Transverse colon (tissue), 4 donors: ENCODE data around the gene FANCL. TPM values are rescaled to one million over a fixed set of nuclear protein-coding genes. Genes with fewer than 3 reads are reported as not detected.
"Not testable (repeated sequence)": the region's sequence is repeated elsewhere in the genome, so short reads cannot be mapped to it uniquely, and the experiment has no call there.

Experiments
- DNase-seq: peaks from one replicate; pipeline ENCODE4 v3.0.0-alpha.2; 2019
- H3K27ac ChIP-seq, 4 donors: fragments of 200-600 bp; sonication (generic); 2 replicates each; pipeline ENCODE4 v1.5.1; 2016 to 2018; ENCODE audit warnings: inconsistent platforms in 4 of 4
- H3K27me3 ChIP-seq: fragments of 200-600 bp; sonication (generic); 2 replicates; pipeline ENCODE4 v1.5.1; 2017; ENCODE audit warnings: inconsistent platforms
- H3K36me3 ChIP-seq, 4 donors: fragments of 200-600 bp; sonication (generic); 2 replicates each; pipeline ENCODE4 v1.5.1; 2017 to 2019; ENCODE audit warnings: inconsistent platforms in 4 of 4
- H3K4me1 ChIP-seq, 4 donors: fragments of 200-600 bp; sonication (generic); 2 replicates each; pipeline ENCODE4 v1.5.1; 2017 to 2020; ENCODE audit warnings: inconsistent platforms in 4 of 4
- H3K4me3 ChIP-seq, 4 donors: fragments of 200-600 bp; sonication (generic); 1 replicate in 1 of 4; 2 replicates in 3 of 4; pipeline versions ENCODE4 v1.5.1 to v1.6.1; 2017 to 2019; ENCODE audit warnings: inconsistent platforms in 4 of 4
- H3K9me3 ChIP-seq, 2 donors: fragments of 200-600 bp; sonication (generic); 2 replicates each; pipeline ENCODE4 v1.5.1; 2017 to 2019; ENCODE audit warnings: inconsistent platforms in 2 of 2
- CTCF ChIP-seq, 5 experiments: fragments of 200-600 bp in 3 of 5; fragments of 450-650 bp in 2 of 5; sonication (generic) in 3 of 5; IDR thresholded peaks; 1 replicate in 2 of 5; 2 replicates in 3 of 5; pipeline ENCODE4 v1.5.1; 2016 to 2017; ENCODE audit warnings: antibody characterized with exemption in 5 of 5, inconsistent platforms in 3 of 5, mild to moderate bottlenecking in 2 of 5, moderate library complexity in 1 of 5
- EP300 ChIP-seq: sonication (generic); formaldehyde crosslinking; IDR thresholded peaks from one replicate; pipeline ENCODE4 v1.6.1; 2017; ENCODE audit warnings: antibody characterized with exemption, low read depth
- POLR2A ChIP-seq: fragments of 450-650 bp; IDR thresholded peaks from one replicate; pipeline ENCODE4 v1.6.1; 2016; ENCODE audit warnings: antibody characterized with exemption, mild to moderate bottlenecking, moderate library complexity
- POLR2AphosphoS5 ChIP-seq, 3 donors: sonication (generic); formaldehyde crosslinking; IDR thresholded peaks; one replicate each; pipeline ENCODE4 v1.6.1; 2016; ENCODE audit warnings: antibody characterized with exemption in 3 of 3
- whole genome bisulfite sequencing, 2 donors: methylation state at CpG; one replicate each; pipeline ENCODE4 v1.1.5; 2018; ENCODE audit warnings: low coverage in 1 of 2; 5-methylcytosine and 5-hydroxymethylcytosine counted together
- in situ Hi-C, 4 donors: fragments of 200-750 bp; cut with MboI; loops; one replicate each; pipeline versions ENCODE4 v1.15.0 to v1.15.1; 2017; ENCODE audit warnings: low sequenced_read_pairs in 3 of 4, low pct_ligation_motif_present in 1 of 4, low pct_unique_long_range_greater_than_20kb in 1 of 4
- intact Hi-C: fragments of 100-400 bp; cut with DNase I; formaldehyde crosslinking; loops from one replicate; pipeline ENCODE4 v1.15.1; 2023; ENCODE audit warnings: low total_unique reads
- total RNA-seq, 4 donors: library from RNA; depleted of rRNA; stranded (reverse); fragments of >200 nt; gene quantifications; one replicate each; pipeline ENCODE4 v1.1.0, GENCODE V29; 2016

FANCL gene
- total RNA-seq, 4 donors from 2014 or later = 11.2 to 33.4 (median 25.6) TPM

- 31 to 63% methylated on average over 1 of the region's 1 CpG for WGBS, 2 donors
- Histone ChIP-seq H3K27ac (no peak overlapping the region), H3K27me3 (no peaks in the 10 kb centered on the region), H3K36me3 (peaks cover 0 to 17% (median 8%) of the 10 kb centered on the region in 4 donors), H3K9me3 (no peaks in the 10 kb centered on the region), H3K4me3 (no peak overlapping the region), H3K4me1 (no peaks in the 10 kb centered on the region)
- DNase-seq = no peak
- intact Hi-C loops = no loop called here
- in situ Hi-C loops = no loop called here
- TF ChIP-seq POLR2AphosphoS5 (IDR thresholded peaks at IDR 0.05) (no peak), EP300 (no peak), CTCF (IDR thresholded peaks at IDR 0.05) (no peak), POLR2A (no peak)
These were observed 25.7 kb downstream of the FANCL start for GRCh38 chr2:58215429-58215828.

- DNase-seq, H3K4me3 ChIP-seq, H3K27me3 ChIP-seq, in situ Hi-C loops, H3K9me3 ChIP-seq, H3K4me1 ChIP-seq, H3K27ac ChIP-seq: not testable (repeated sequence)
- 99% methylated on average over 6 of the region's 6 CpGs; no CpG with 5 or more reads in 1 of the 2 donors for WGBS, 2 donors
- peaks cover 0 to 17% (median 8%) of the 10 kb centered on the region in 4 donors for H3K36me3 ChIP-seq
- intact Hi-C loops = loop anchor here (2.0 kb wide), 1 partner anchor 28 kb away; no protein-coding TSS in a partner anchor
These were observed 30.1 kb downstream of the FANCL start for GRCh38 chr2:58210951-58211568.

- no peak overlapping the region for H3K27ac ChIP-seq
- no peak for TF ChIP-seq CTCF (IDR thresholded peaks at IDR 0.05)
- TF ChIP-seq POLR2AphosphoS5 (IDR thresholded peaks at IDR 0.05) = no peak
- TF ChIP-seq POLR2A = no peak
- TF ChIP-seq EP300 = no peak
- 93 to 100% methylated on average over 1 to 3 of the region's 3 CpGs for WGBS, 2 donors
- no peaks in the 10 kb centered on the region for H3K27me3 ChIP-seq
- in situ Hi-C loops = no loop called here
- DNase-seq = no peak
- intact Hi-C loops = no loop called here
- H3K4me3 ChIP-seq = no peak overlapping the region
- H3K36me3 ChIP-seq = peaks cover 0 to 11% (median 5%) of the 10 kb centered on the region in 4 donors
- no peaks in the 10 kb centered on the region for H3K9me3 ChIP-seq
- H3K4me1 ChIP-seq = peaks cover 0 to 6% (median 0%) of the 10 kb centered on the region in 4 donors
These were observed 33.9 kb downstream of the FANCL start for GRCh38 chr2:58207189-58207588.

GRCh38 chr2:58206785-58207184, 34.3 kb downstream of the FANCL start:
- in situ Hi-C loops = no loop called here
- no peaks in the 10 kb centered on the region for H3K9me3 ChIP-seq
- 94 to 100% methylated on average over 1 of the region's 1 CpG for WGBS, 2 donors
- no peak overlapping the region for H3K4me3 ChIP-seq
- DNase-seq = no peak
- H3K36me3 ChIP-seq = peaks cover 0 to 8% (median 3%) of the 10 kb centered on the region in 4 donors
- no peaks in the 10 kb centered on the region for H3K27me3 ChIP-seq
- intact Hi-C loops = no loop called here
- peaks cover 0 to 6% (median 0%) of the 10 kb centered on the region in 4 donors for H3K4me1 ChIP-seq
- TF ChIP-seq EP300 = no peak
- TF ChIP-seq POLR2A = no peak
- TF ChIP-seq POLR2AphosphoS5 (IDR thresholded peaks at IDR 0.05) = no peak
- no peak for TF ChIP-seq CTCF (IDR thresholded peaks at IDR 0.05)
- H3K27ac ChIP-seq = no peak overlapping the region
